Thyroid gland (tissue), 4 donors: ENCODE data around the gene SPATA3.

Experiments
- POLR2A ChIP-seq, 2 donors: fragments of 450-650 bp; IDR thresholded peaks; one replicate each; pipeline ENCODE4 v1.6.1; 2017; ENCODE audit warnings: antibody characterized with exemption in 2 of 2, mild to moderate bottlenecking in 2 of 2, moderate library complexity in 1 of 2
- TF ChIP-seq, protein P1 (sequence below), 6 experiments: fragments of 200-600 bp in 3 of 6; fragments of 450-650 bp in 3 of 6; sonication (generic) in 3 of 6; IDR thresholded peaks; one replicate each; pipeline ENCODE4 v1.5.1; 2016 to 2019; ENCODE audit warnings: antibody characterized with exemption in 6 of 6, mild to moderate bottlenecking in 2 of 6, inconsistent platforms in 1 of 6, moderate library complexity in 1 of 6

DNA sequence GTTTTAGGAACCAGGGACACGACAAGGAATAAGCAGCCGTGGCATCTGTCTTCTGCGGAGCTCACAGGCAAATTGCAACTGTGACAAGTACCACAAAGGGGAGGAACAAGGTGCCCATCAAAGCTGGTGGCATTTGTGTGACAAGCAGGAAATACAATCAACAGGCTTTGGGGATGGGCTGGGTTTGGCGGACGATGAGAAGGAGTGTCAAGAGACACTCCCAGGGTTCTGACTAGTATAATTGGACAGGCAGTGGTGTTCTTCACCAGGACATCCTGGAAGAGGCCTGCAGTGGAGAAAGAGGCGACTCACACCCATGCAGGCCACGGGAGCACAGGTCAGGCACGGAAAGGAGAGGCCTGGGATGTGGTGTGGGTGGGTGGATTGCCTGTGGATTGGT lies 14.2 kb upstream of the SPATA3 start:
- TF ChIP-seq, protein P1, sequence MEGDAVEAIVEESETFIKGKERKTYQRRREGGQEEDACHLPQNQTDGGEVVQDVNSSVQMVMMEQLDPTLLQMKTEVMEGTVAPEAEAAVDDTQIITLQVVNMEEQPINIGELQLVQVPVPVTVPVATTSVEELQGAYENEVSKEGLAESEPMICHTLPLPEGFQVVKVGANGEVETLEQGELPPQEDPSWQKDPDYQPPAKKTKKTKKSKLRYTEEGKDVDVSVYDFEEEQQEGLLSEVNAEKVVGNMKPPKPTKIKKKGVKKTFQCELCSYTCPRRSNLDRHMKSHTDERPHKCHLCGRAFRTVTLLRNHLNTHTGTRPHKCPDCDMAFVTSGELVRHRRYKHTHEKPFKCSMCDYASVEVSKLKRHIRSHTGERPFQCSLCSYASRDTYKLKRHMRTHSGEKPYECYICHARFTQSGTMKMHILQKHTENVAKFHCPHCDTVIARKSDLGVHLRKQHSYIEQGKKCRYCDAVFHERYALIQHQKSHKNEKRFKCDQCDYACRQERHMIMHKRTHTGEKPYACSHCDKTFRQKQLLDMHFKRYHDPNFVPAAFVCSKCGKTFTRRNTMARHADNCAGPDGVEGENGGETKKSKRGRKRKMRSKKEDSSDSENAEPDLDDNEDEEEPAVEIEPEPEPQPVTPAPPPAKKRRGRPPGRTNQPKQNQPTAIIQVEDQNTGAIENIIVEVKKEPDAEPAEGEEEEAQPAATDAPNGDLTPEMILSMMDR (IDR thresholded peaks at IDR 0.05), result no peak
- TF ChIP-seq POLR2A (IDR thresholded peaks at IDR 0.05), result no peak
